ENCODE results near the gene KCNMB1.
A peak's percentile ranks its signal among the peaks of the same experiment; 100 is the strongest.

KCNMB1 gene

DNA sequence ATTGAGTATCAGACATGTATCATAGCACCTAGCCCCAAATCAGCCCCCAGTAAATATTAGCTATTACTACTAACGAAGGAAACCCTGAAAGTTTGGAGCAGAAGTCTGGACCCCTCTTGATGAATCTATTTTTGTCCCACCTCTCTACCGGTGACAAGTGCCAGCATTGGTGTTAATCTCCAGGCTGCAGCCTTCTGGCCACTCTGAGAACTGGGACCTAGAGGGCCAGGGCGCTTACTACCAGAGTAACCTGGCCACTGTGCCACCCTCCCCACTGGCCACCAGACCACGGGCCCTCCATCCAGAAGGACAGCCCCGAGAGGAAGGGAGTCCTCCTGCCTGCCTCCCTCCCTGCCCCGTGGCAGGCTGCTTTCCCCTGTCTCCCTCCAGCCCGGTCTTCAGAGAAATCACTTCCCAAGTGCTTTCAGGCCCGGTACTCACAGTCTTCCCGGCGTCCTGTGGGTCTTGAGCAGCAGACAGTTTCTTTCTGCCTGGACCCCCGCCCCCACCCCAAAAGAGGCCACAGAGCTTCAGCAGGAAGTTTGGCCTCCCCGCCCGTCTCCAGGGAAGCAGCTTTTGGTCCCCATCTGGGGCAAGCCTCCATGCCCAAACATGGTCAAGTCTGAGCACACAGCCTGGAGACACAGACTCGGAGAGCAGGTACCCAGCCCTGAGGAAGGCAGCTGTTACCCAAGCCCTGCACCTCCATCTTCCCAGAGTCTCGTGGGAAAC, at the start of gene KCNMB1:
Gene KCNMB1 (minus strand): TSS at position 550 of the 732 bp plus-strand sequence. CDS start 3,920 bp downstream, outside the sequence.
- DNase-seq (ENCODE audit: low read depth in 2 of 2): no peak

DNA sequence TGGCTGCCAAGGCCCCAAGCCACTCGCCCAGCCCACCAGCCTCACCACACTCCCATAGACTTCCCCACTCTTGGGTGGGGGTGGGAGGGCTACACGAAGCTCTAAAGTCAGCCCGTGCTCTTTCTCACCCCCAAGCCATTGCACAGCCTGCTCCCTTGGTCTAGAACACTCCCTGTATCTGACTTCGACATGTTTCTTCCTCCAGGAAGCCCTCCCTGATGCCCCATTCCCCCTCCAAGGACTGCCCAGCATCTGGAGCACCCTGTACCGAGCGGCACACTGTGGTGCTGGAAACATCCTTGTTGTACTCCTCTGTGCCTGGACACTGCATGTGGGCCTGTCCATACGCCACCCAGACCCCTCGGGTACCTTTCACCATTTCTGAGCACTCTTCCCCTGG, 49.4 kb upstream of the KCNMB1 start:
- DNase-seq (ENCODE audit: low read depth in 2 of 2): no peak

DNA sequence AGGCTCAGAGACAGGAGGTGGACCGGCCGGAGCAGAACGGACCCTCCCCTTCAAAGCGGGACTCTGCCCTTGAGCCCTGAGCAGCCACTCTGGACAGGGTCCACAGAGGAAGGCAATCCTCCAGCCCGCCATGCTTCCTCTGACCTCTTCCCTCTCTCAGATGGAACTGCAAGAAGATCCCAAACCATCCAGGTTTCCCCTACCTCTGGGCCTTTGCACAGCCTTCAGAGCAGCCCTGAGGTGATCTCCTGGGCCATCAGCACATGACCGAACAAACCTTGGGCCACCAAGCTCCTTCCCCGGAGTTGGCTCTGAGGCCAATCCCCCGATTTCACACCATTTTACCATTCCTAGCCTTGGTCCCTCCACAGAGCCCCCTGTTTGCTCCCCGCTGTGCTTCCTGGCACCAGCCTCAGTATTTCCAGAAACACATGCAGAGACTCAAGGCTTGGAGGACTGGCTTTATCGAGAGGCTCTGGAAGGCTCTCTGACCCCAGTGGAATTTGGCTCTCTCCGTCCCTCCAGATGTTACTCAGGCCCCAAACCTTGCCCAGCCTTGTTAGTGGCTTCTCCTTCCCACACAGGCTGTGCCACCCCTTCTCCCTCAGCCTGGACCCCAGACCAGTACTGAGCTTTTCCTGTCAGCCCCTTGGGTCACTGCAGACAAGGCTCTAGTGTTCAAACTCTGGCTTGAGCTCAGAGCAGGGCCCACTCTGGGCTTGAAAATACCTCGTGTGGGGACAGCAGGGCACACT, 48.6 kb upstream of the KCNMB1 start:
- DNase-seq (ENCODE audit: low read depth in 2 of 2): no peak

DNA sequence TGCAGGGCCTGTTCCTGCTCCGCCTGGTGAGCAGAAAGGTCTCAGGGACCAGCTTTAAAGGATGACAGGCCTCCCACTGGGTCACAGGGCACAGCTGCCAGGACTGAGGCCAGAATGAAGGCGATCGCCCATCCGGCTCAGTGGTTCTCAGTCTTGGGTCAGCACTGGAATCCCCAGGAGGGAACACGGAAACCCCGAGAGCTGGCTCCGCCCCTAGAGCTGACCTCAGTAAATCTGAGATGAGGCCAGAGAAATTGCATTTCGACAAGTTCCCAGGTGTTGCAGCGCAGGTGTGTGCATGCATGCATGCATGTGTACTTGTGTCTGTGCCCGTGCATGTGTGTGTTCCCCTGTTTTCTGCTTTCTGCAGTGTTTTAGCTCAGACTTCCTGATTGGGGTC, 47.2 kb upstream of the KCNMB1 start:
- DNase-seq (ENCODE audit: low read depth in 2 of 2): no peak

- DNase-seq (ENCODE audit: low read depth in 2 of 2): peak; percentile 8 to 19
Observed at GRCh38 chr5:170434966-170435605, 45.9 kb upstream of the KCNMB1 start.

DNA sequence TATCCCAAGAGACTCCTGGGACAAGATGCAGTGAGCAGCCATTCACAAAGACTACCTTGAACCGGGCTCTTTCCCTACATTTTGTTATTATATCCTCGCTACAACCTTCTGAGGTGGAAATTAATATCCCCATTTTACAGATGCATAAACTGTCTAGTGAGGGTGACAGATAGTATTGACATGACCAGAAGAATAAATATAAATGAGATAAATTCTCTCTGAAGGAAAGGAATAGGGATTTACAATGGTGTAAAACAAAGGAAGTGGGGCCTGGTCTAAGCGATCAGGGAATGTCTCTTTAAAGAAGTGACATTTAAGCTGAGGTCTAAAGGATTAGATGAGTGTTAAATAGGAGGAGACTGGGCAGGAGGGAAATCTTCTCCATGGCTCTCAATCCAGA, 43.5 kb upstream of the KCNMB1 start:
- DNase-seq (ENCODE audit: low read depth in 2 of 2): no peak

GRCh38 chr5:170431571-170431970, 42.4 kb upstream of the KCNMB1 start:
- no peak for DNase-seq (ENCODE audit: low read depth in 2 of 2)

DNA sequence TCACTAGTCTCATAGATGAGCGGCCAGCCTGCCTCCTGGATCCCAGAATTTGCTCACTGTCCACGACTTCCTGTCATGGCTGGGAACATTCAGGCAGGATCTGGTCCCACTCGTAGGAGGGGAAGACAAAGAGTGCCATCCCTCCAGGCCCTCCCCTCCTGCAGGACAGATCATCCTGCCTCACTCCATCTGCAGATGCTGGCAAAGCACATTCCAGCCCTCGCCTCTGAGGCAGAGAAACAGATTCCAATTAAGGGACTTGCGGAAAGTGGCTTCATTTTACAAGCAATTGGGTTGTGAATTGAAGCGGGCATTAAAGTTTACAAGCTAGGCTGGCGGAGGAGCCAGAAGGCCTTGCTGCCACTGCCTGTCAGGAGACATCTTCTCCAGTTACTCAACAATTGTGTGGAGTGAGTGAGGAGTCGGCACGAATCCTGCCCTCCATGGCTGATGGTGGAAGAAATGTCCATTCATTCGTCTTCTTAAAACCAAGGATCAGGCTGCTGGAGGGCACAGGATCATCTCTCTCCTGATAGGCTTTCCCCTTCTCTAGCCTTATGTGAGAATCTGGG, 41.8 kb upstream of the KCNMB1 start:
- no peak for DNase-seq (ENCODE audit: low read depth in 2 of 2)

- DNase-seq (ENCODE audit: low read depth in 2 of 2): no peak
Observed at GRCh38 chr5:170430256-170430655, 41.1 kb upstream of the KCNMB1 start.

- no peak for DNase-seq (ENCODE audit: low read depth in 2 of 2)
Observed at GRCh38 chr5:170429014-170429413, 39.8 kb upstream of the KCNMB1 start.

DNA sequence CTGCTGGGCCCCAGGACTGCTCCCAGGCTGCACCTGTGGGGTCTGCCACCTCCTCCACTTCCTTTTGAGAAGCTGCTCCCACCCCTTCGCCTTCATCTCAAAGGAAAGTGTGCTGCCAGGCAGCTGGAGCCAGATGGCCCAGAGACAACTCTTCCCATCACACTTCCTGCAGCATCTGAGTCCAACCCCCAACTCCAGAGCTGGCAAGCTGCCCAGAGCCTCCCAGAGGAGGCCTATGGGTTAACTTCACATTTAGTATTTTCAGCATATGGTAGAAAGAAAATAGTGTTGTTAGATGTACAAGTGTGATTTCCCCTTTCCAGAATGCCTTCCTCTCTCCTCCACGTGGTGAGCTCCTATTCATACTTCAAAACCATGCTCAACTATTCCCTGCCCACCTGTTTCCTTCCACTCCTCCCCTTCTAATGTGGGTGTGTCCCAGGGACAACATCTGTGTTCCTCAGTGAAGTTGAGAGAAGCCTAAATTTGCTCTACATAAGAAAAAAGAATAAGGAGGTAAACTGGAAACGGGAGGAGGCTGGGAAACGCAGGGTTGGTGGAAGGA, 38.6 kb upstream of the KCNMB1 start:
- no peak for DNase-seq (ENCODE audit: low read depth in 2 of 2)

DNA sequence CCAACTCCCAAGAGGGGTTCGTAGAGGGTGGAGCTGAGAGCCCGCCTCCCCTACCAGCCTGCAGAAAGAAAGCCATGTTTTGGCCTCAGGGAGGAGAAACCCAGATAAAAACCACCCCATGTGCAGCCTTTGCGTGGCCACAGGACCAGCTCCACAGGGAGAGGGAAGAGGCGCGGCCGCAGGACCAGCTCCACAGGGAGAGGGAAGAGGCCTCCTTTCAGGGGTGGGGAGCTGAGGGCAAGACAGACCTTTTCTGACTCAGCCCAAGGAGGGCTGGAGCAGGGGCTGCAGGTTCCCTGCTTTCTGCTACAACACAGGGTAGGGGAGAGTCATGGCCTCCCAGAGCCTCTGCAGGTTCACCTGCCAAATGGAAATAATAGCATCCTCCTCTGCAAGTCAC, 37.6 kb upstream of the KCNMB1 start:
- DNase-seq (ENCODE audit: low read depth in 2 of 2): no peak

- DNase-seq (ENCODE audit: low read depth in 2 of 2): no peak
Observed at GRCh38 chr5:170426149-170426767, 37.1 kb upstream of the KCNMB1 start.

DNA sequence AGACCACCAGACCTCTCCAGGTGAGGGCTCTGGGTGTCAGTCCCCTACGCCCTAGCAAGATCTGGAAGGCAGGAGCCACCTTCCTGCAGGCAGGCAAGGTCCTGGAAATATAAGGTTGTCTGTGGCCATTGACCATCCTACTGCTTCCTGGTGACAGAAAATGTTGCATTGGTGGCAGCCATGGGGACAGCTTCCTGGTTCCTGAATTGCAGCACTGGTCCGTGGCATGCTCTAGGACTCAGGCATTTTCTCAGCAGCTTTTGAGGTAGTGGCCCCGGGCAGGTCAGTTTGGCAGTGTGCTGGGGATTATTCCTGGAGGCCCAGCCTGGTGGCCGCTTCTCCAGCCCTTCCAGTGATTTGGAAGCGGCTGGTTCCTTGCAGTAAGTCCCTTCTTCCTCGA, 36.6 kb upstream of the KCNMB1 start:
- no peak for DNase-seq (ENCODE audit: low read depth in 2 of 2)

GRCh38 chr5:170424629-170425028, 35.5 kb upstream of the KCNMB1 start:
- no peak for DNase-seq (ENCODE audit: low read depth in 2 of 2)

DNA sequence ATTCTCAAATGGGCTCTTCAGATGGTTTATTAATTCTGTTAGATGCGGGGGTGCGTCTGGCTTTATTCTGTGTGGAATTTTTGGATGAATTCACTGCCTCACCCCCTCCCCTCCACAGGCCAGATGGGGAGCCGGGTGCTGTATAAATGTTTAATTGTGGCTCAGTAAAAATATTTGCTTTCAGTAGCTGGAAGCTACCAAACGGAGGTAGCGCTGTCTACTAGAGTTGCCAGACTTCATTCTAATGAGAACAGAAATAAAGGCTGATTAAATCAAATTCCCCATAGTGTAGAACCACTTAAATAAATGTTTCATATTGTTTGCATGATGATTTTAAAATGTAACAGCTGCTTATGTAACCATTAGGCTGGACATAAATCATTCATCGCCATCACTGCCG, 34.5 kb upstream of the KCNMB1 start:
- DNase-seq (ENCODE audit: low read depth in 2 of 2): no peak

GRCh38 chr5:170421826-170422225, 32.7 kb upstream of the KCNMB1 start:
- no peak for DNase-seq (ENCODE audit: low read depth in 2 of 2)

GRCh38 chr5:170420806-170421412, 31.7 kb upstream of the KCNMB1 start:
- peak in 1 of 2 donors; percentile 26 for DNase-seq (ENCODE audit: low read depth in 2 of 2)

DNA sequence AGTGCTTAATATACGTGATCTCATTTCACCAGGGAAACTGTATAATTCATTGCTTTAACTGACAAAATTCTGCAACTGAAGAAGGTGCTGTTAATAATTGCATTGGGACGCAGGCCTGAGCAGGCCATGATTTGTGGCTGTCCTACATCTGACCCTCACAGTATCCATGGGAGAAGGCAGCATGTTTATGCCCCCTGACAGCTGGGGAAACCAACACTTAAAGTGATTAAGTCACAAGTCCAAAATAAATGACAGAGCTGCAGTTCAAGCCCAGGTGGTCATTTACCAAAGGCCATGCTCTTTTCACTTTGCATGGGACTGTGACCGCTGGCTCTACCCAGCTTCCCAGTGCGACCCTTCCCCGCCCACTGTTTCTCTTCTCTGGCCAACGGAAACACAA, 30.5 kb upstream of the KCNMB1 start:
- DNase-seq (ENCODE audit: low read depth in 2 of 2): no peak

DNA sequence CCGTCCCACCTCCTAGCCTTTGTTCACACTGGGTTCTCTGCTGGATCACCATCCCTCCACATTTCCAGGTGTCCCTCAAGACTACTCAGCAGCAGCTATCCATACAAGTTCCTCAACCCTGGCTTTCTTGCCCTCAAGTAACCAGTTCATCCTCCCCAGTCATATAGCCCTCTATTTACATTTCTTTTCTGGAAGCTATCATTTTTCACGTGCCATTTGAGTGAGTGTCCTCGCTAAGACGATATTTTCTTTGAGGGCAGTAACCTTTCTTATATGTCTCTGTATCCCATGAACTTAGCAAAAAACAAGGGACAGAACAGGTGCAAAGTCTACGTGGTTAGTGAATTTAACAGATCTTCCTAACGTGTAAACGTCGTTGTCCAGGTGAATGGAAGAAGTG, 29.6 kb upstream of the KCNMB1 start:
- DNase-seq (ENCODE audit: low read depth in 2 of 2): no peak

DNA sequence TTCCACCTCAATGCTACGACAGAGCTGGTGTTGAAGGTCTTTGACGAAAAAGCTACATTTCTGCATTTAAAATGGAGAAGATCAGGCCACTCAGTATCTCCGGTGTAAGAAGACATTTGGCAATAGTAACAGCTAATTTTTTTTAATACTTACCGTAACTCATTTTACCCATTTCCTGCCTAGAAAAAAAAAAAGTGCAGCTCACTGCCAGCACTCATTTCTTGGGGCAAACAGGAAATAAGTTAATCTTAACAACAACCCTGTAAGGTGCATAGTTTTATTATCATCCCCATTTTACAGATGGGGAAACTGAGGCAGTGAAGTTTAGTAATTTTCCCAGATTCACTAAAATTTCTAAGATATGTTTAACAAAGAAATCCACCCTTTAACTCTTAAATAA, 27.4 kb upstream of the KCNMB1 start:
- DNase-seq (ENCODE audit: low read depth in 2 of 2): no peak
